Stomach (tissue), 9 donors: ENCODE measurements around the gene EID2B. TPM values are rescaled to one million over a fixed set of nuclear protein-coding genes. Genes with fewer than 3 reads are reported as not detected.
A peak's percentile ranks its signal among the peaks of the same experiment; 100 is the strongest.

Source experiments
- DNase-seq, 2 donors: peaks; one replicate each; pipeline versions ENCODE4 v3.0.0 to v3.0.0-alpha.2; 2013 to 2019
- H3K27ac ChIP-seq, 5 donors: fragments of 200-600 bp in 4 of 5; sonication (generic) in 4 of 5; one replicate each; pipeline ENCODE4 v1.5.1; 2013 to 2019; ENCODE audit warnings: mild to moderate bottlenecking in 1 of 5, moderate library complexity in 1 of 5
- H3K27me3 ChIP-seq, 3 donors: fragments of 200-600 bp; sonication (generic); one replicate each; pipeline ENCODE4 v1.5.1; 2017 to 2019; ENCODE audit warnings: mixed run types in 1 of 3
- H3K36me3 ChIP-seq, 4 donors: fragments of 200-600 bp; sonication (generic); 1 replicate in 3 of 4; 2 replicates in 1 of 4; pipeline ENCODE4 v1.5.1; 2016 to 2019
- H3K4me1 ChIP-seq, 4 donors: fragments of 200-600 bp; sonication (generic); one replicate each; pipeline ENCODE4 v1.5.1; 2016 to 2019
- H3K4me3 ChIP-seq, 4 donors: fragments of 200-600 bp; sonication (generic) in 3 of 4; one replicate each; pipeline ENCODE4 v1.5.1; 2016 to 2019; ENCODE audit warnings: mild to moderate bottlenecking in 1 of 4
- H3K9me3 ChIP-seq, 4 donors: fragments of 200-600 bp; sonication (generic); one replicate each; pipeline ENCODE4 v1.5.1; 2016 to 2019
- CTCF ChIP-seq, 7 experiments: fragments of 450-650 bp in 4 of 7; fragments of 200-600 bp in 3 of 7; sonication (generic) in 3 of 7; IDR thresholded peaks; one replicate each; pipeline ENCODE4 v1.5.1; 2016 to 2019; ENCODE audit warnings: antibody characterized with exemption in 7 of 7, control low read depth in 2 of 7, mild to moderate bottlenecking in 1 of 7
- EP300 ChIP-seq: sonication (generic); formaldehyde crosslinking; IDR thresholded peaks from one replicate; pipeline ENCODE4 v1.6.1; 2017; ENCODE audit warnings: antibody characterized with exemption
- POLR2A ChIP-seq, 4 donors: fragments of 450-650 bp; IDR thresholded peaks; one replicate each; pipeline ENCODE4 v1.6.1; 2016; ENCODE audit warnings: antibody characterized with exemption in 4 of 4, control low read depth in 2 of 4, mild to moderate bottlenecking in 1 of 4, moderate library complexity in 1 of 4
- POLR2AphosphoS5 ChIP-seq, 3 donors: sonication (generic); formaldehyde crosslinking; IDR thresholded peaks; one replicate each; pipeline ENCODE4 v1.6.1; 2016; ENCODE audit warnings: antibody characterized with exemption in 3 of 3
- WGBS, 5 donors: extraction: QIAGEN DNeasy Blood & Tissue Kit in 3 of 5; methylation state at CpG; one replicate each; pipeline versions ENCODE4 v1.1.5 to v1.1.7; 2013 to 2018; 5-methylcytosine and 5-hydroxymethylcytosine counted together
- intact Hi-C: fragments of 100-400 bp; cut with DNase I; formaldehyde crosslinking; loops from one replicate; pipeline ENCODE4 v1.15.1; 2023; ENCODE audit warnings: low total_unique reads
- polyA plus RNA-seq, 3 donors: library from polyadenylated mRNA; stranded (reverse); fragments of 200-250 nt; gene quantifications; one replicate each; pipeline ENCODE4 v1.2.3, GENCODE V29; 2013
- total RNA-seq, 5 donors: library from RNA; depleted of rRNA; stranded (reverse); fragments of >200 nt; gene quantifications; one replicate each; pipeline versions ENCODE4 v1.1.0 to v1.2.3, GENCODE V29; 2014 to 2016
- donor health status: healthy with polysubstance abuse.
- donor health status: Bipolar disorder and iron deficiency.
- donor health status: healthy.

EID2B gene
- total and polyA plus RNA-seq, 8 donors: 0.58 to 5.7 (median 1.2) TPM; not detected in 1

GRCh38 chr19:39506598-39506943 is 26.1 kb downstream of the EID2B start:
- no peak for DNase-seq
- Histone ChIP-seq H3K4me1 (peaks cover 12 to 20% (median 19%) of the 10 kb centered on the region in 4 donors), H3K27me3 (peaks cover 7 to 100% (median 57%) of the 10 kb centered on the region in 3 donors), H3K9me3 (peaks cover 0 to 5% (median 0%) of the 10 kb centered on the region in 4 donors), H3K36me3 (no peaks in the 10 kb centered on the region), H3K4me3 (peak overlapping the region in 3 of 4 donors; percentile 33 to 56 (median 50)), H3K27ac (no peak overlapping the region)
- no peak for TF ChIP-seq CTCF (IDR thresholded peaks at IDR 0.05)
- no peak for TF ChIP-seq POLR2AphosphoS5 (IDR thresholded peaks at IDR 0.05)
- no peak for TF ChIP-seq EP300
- no peak for TF ChIP-seq POLR2A (IDR thresholded peaks at IDR 0.05)
- intact Hi-C loops: no loop called here
- WGBS, 5 donors: 54 to 66% (median 59%) methylated on average over 7 of the region's 7 CpGs

- intact Hi-C loops: no loop called here
- 13 to 40% (median 17%) methylated on average over 19 to 69 of the region's 69 CpGs for WGBS, 5 donors
- TF ChIP-seq POLR2AphosphoS5 (IDR thresholded peaks at IDR 0.05) (peak in 1 of 3 donors; percentile 15), CTCF (IDR thresholded peaks at IDR 0.05) (peak in 5 of 7 experiments; percentile 6 to 88 (median 81)), EP300 (no peak)
- H3K27me3 ChIP-seq: peaks cover 12 to 100% (median 83%) of the 10 kb centered on the region in 3 donors
- H3K36me3 ChIP-seq: no peaks in the 10 kb centered on the region
- no peak overlapping the region for H3K27ac ChIP-seq
- H3K4me1 ChIP-seq: peaks cover 27 to 36% (median 35%) of the 10 kb centered on the region in 4 donors
- peaks cover 0 to 5% (median 0%) of the 10 kb centered on the region in 4 donors for H3K9me3 ChIP-seq
- no peak overlapping the region for H3K4me3 ChIP-seq
- DNase-seq: peak; percentile 62 to 88
These were observed 29.8 kb downstream of the EID2B start for GRCh38 chr19:39502640-39503417.

GRCh38 chr19:39501340-39501739 is 31.3 kb downstream of the EID2B start:
- 68 to 80% (median 77%) methylated on average over 5 of the region's 5 CpGs for WGBS, 5 donors
- DNase-seq: no peak
- H3K27ac ChIP-seq: no peak overlapping the region
- no peak overlapping the region for H3K4me3 ChIP-seq
- intact Hi-C loops: no loop called here
- peaks cover 21 to 28% (median 27%) of the 10 kb centered on the region in 4 donors for H3K4me1 ChIP-seq
- peaks cover 12 to 100% (median 83%) of the 10 kb centered on the region in 3 donors for H3K27me3 ChIP-seq
- no peaks in the 10 kb centered on the region for H3K36me3 ChIP-seq
- TF ChIP-seq POLR2AphosphoS5 (IDR thresholded peaks at IDR 0.05) (no peak), CTCF (IDR thresholded peaks at IDR 0.05) (no peak), EP300 (no peak), POLR2A (IDR thresholded peaks at IDR 0.05) (no peak)
- H3K9me3 ChIP-seq: peaks cover 0 to 5% (median 0%) of the 10 kb centered on the region in 4 donors

GRCh38 chr19:39500543-39500942 is 32.1 kb downstream of the EID2B start:
- WGBS, 5 donors: 47 to 58% (median 51%) methylated on average over 4 of the region's 4 CpGs
- TF ChIP-seq EP300 (no peak), POLR2A (IDR thresholded peaks at IDR 0.05) (no peak), CTCF (IDR thresholded peaks at IDR 0.05) (no peak), POLR2AphosphoS5 (IDR thresholded peaks at IDR 0.05) (no peak)
- Histone ChIP-seq H3K4me1 (peaks cover 21 to 28% (median 27%) of the 10 kb centered on the region in 4 donors), H3K9me3 (peaks cover 0 to 5% (median 0%) of the 10 kb centered on the region in 4 donors), H3K4me3 (no peak overlapping the region), H3K27ac (no peak overlapping the region), H3K36me3 (no peaks in the 10 kb centered on the region), H3K27me3 (peaks cover 12 to 100% (median 80%) of the 10 kb centered on the region in 3 donors)
- DNase-seq: no peak
- intact Hi-C loops: no loop called here
